Endothelial cell of umbilical vein (primary cell): ENCODE measurements around the gene SH3PXD2A. TPM values are rescaled to one million over a fixed set of nuclear protein-coding genes. Genes with fewer than 3 reads are reported as not detected.
A peak's percentile ranks its signal among the peaks of the same experiment; 100 is the strongest.

Experiments
- BruUV-seq: library from RNA; stranded (reverse); fragments of 400-500 nt; replicated peaks from 2 replicates; lab custom pipeline; 2021; lab: Mats Ljungman, UMichigan
- CTCF ChIA-PET: fragments of 300-600, 350-600 bp; sonication (Branson Sonifier 250); formaldehyde crosslinking; loops from one replicate; lab custom pipeline; 2021; ENCODE audit warnings: antibody characterized with exemption, inconsistent platforms; lab: Charles Lee
- POLR2A ChIA-PET: fragments of 300-600, 350-600 bp; sonication (Branson Sonifier 250); formaldehyde crosslinking; loops from one replicate; lab custom pipeline; 2021; ENCODE audit warnings: antibody characterized with exemption, inconsistent platforms; lab: Charles Lee
- DNase-seq: peaks from one replicate; pipeline ENCODE4 v3.0.0-alpha.2; 2011; ENCODE audit warnings: low read depth, low spot score
- FAIRE-seq: peaks from 2 replicates; lab custom pipeline; 2011; peaks lifted over from hg19 to GRCh38; lab: Jason Lieb, UNC
- H2AFZ ChIP-seq: 2 replicates; pipeline ENCODE4 v1.6.0; 2012; ENCODE audit warnings: low read depth, low read length, control low read depth, inconsistent platforms
- H3K27ac ChIP-seq: 2 replicates; pipeline ENCODE4 v1.5.1; 2011; ENCODE audit warnings: low read depth, mild to moderate bottlenecking, control low read depth, low read length, moderate library complexity; ENCODE audit not compliant: insufficient read depth
- H3K27me3 ChIP-seq, 2 experiments: 2 replicates each; pipeline versions ENCODE4 v1.6.0 to v1.6.1; 2011; ENCODE audit warnings: low read length in 2 of 2, mixed read lengths in 1 of 2; ENCODE audit not compliant: control insufficient read depth in 2 of 2, insufficient read depth in 2 of 2
- H3K36me3 ChIP-seq, 2 experiments: 2 replicates in 1 of 2; 3 replicates in 1 of 2; pipeline ENCODE4 v1.5.1; 2011; ENCODE audit warnings: low read length in 2 of 2, mild to moderate bottlenecking in 1 of 2, moderate library complexity in 1 of 2; ENCODE audit not compliant: control insufficient read depth in 2 of 2, insufficient read depth in 2 of 2; ENCODE audit errors: extremely low read depth in 1 of 2
- H3K4me1 ChIP-seq: 3 replicates; pipeline ENCODE4 v1.5.1; 2011; ENCODE audit warnings: mild to moderate bottlenecking, low read length; ENCODE audit not compliant: control insufficient read depth, insufficient read depth; ENCODE audit errors: extremely low read depth
- H3K4me2 ChIP-seq: 2 replicates; pipeline ENCODE4 v1.6.1; 2011; ENCODE audit warnings: low read length, control low read depth, mixed read lengths; ENCODE audit not compliant: insufficient read depth
- H3K4me3 ChIP-seq, 3 experiments: fragments of 200-600 bp in 1 of 3; sonication (generic), shearing (Covaris generic) in 1 of 3; replicated peaks in 1 of 3; 2 replicates each; pipeline ENCODE4 v1.5.1; 2011 to 2016; ENCODE audit warnings: control low read depth in 3 of 3, low read length in 3 of 3, mild to moderate bottlenecking in 2 of 3, inconsistent platforms in 1 of 3, low read depth in 1 of 3, moderate library complexity in 1 of 3; ENCODE audit not compliant: insufficient read depth in 1 of 3
- H3K79me2 ChIP-seq: 2 replicates; pipeline ENCODE4 v1.6.0; 2012; ENCODE audit warnings: low read length, inconsistent platforms; ENCODE audit not compliant: control insufficient read depth, insufficient read depth
- H3K9ac ChIP-seq: replicated peaks from 2 replicates; pipeline ENCODE3; 2011; ENCODE audit warnings: low read length, control low read depth; ENCODE audit not compliant: insufficient read depth; ENCODE audit errors: extremely low read depth
- H3K9me1 ChIP-seq: replicated peaks from 3 replicates; pipeline ENCODE4 v1.6.0; 2011; ENCODE audit warnings: mild to moderate bottlenecking, low read length; ENCODE audit not compliant: control insufficient read depth, insufficient read depth; ENCODE audit errors: extremely low read depth
- H3K9me3 ChIP-seq: replicated peaks from 2 replicates; pipeline ENCODE4 v1.5.1; 2012; ENCODE audit warnings: low read length, inconsistent platforms; ENCODE audit not compliant: control insufficient read depth, insufficient read depth
- H4K20me1 ChIP-seq: replicated peaks from 2 replicates; pipeline ENCODE3; 2011; ENCODE audit warnings: mild to moderate bottlenecking, low read length; ENCODE audit not compliant: control insufficient read depth, insufficient read depth; ENCODE audit errors: extremely low read depth
- CTCF ChIP-seq, 2 donors: IDR thresholded peaks; 1 replicate in 1 of 2; 2 replicates in 1 of 2; pipeline ENCODE4 v1.5.1; 2011; ENCODE audit warnings: low read length in 2 of 2, mild to moderate bottlenecking in 2 of 2, moderate library complexity in 2 of 2, control low read depth in 1 of 2, inconsistent platforms in 1 of 2, low read depth in 1 of 2; ENCODE audit not compliant: insufficient read depth in 1 of 2; ENCODE audit errors: extremely low read depth in 1 of 2
- EZH2 ChIP-seq: IDR thresholded peaks from 2 replicates; pipeline ENCODE4 v1.6.1; 2012; ENCODE audit warnings: borderline replicate concordance, low read depth, mild to moderate bottlenecking, moderate library complexity, low read length, inconsistent platforms; ENCODE audit not compliant: severe bottlenecking
- FOS ChIP-seq: IDR thresholded peaks from 2 replicates; pipeline ENCODE4 v1.6.1; 2011; ENCODE audit warnings: mild to moderate bottlenecking, low read length, moderate library complexity, borderline replicate concordance; ENCODE audit not compliant: insufficient read depth
- GATA2 ChIP-seq: IDR thresholded peaks from 2 replicates; pipeline ENCODE4 v1.7.0; 2011; ENCODE audit warnings: low read depth, mild to moderate bottlenecking, moderate library complexity, mixed read lengths, low read length; ENCODE audit not compliant: insufficient read length, insufficient read depth
- JUN ChIP-seq: IDR thresholded peaks from 2 replicates; pipeline ENCODE4 v1.6.1; 2011; ENCODE audit warnings: borderline replicate concordance, low read depth; ENCODE audit not compliant: insufficient read length, insufficient read depth
- MAX ChIP-seq: IDR thresholded peaks from 2 replicates; pipeline ENCODE4 v1.6.1; 2011; ENCODE audit not compliant: insufficient read depth, insufficient read length
- MYC ChIP-seq: IDR thresholded peaks from one replicate; pipeline ENCODE4 v1.6.1; 2011; ENCODE audit warnings: mild to moderate bottlenecking, low read depth, low read length
- POLR2A ChIP-seq: IDR thresholded peaks from 2 replicates; pipeline ENCODE4 v1.6.1; 2012; ENCODE audit warnings: low read depth, mild to moderate bottlenecking, control low read depth, low read length
- POLR2AphosphoS5 ChIP-seq: IDR thresholded peaks from 2 replicates; pipeline ENCODE4 v1.6.1; 2012; ENCODE audit warnings: low read depth, mild to moderate bottlenecking, control low read depth, low read length, moderate library complexity; ENCODE audit not compliant: insufficient read depth
- dilution Hi-C: fragments of 300-500 bp; cut with MboI; formaldehyde crosslinking; loops from one replicate; pipeline ENCODE4 v1.15.0; 2019; ENCODE audit warnings: low sequenced_read_pairs; ENCODE audit not compliant: extremely low pct_ligation_motif_present
- intact Hi-C: fragments of 100-400 bp; cut with micrococcal nuclease; formaldehyde crosslinking; loops from one replicate; pipeline ENCODE4 v1.10.0; 2022
- polyA plus RNA-seq, 4 experiments: library from polyadenylated mRNA; depleted of rRNA in 3 of 4; stranded (reverse) in 3 of 4; unstranded in 1 of 4; fragments of >200 nt; gene quantifications; 2 replicates each; pipeline versions ENCODE4 v1.2.1 to v1.2.3, GENCODE V29; 2011 to 2012; ENCODE audit warnings: missing spikeins in 1 of 4
- total RNA-seq: library from RNA; stranded (reverse); gene quantifications from 2 replicates; pipeline ENCODE4 v1.2.3, GENCODE V29; 2021

SH3PXD2A gene
- total and polyA plus RNA-seq, 2 donors (not counting 3 experiments of a cell fraction or from before 2014, with no cell fraction given), result 1.4 to 5.1 TPM

GRCh38 chr10:103659674-103660363 lies 195.6 kb downstream of the SH3PXD2A start:
- Histone ChIP-seq H2AFZ (peak overlapping the region; percentile 34), H4K20me1 (no peaks in the 10 kb centered on the region), H3K79me2 (no peaks in the 10 kb centered on the region), H3K9me1 (no peaks in the 10 kb centered on the region), H3K4me2 (peak overlapping the region; percentile 43), H3K27me3 (no peaks in the 10 kb centered on the region), H3K27ac (no peak overlapping the region), H3K4me1 (no peaks in the 10 kb centered on the region), H3K36me3 (no peaks in the 10 kb centered on the region), H3K9ac (peak overlapping the region; percentile 17), H3K9me3 (no peaks in the 10 kb centered on the region), H3K4me3 (peak overlapping the region in 2 of 3 experiments; percentile 10 to 28)
- no TSS peak for BruUV-seq
- DNase-seq (peak; percentile 52), FAIRE-seq (peak; percentile 37)
- intact Hi-C loops, result no loop called here
- POLR2A ChIA-PET, result no interaction called here
- peak in 1 of 2 donors; percentile 5 for TF ChIP-seq CTCF (IDR thresholded peaks at IDR 0.05; ENCODE audit: extremely low read depth in 1 of 2, insufficient read depth in 1 of 2, low read depth in 1 of 2, low read length in 2 of 2)
- no peak for TF ChIP-seq MAX
- dilution Hi-C loops, result no loop called here
- CTCF ChIA-PET, result interaction anchor here (1.0 to 1.4 kb wide), 2 partner anchors 26 to 67 kb away, joined by 5 to 6 read pairs; no protein-coding TSS in a partner anchor

GRCh38 chr10:103658049-103658577 lies 197.3 kb downstream of the SH3PXD2A start:
- dilution Hi-C loops (no loop called here), intact Hi-C loops (no loop called here)
- no peak for DNase-seq
- no peak overlapping the region for H3K4me2 ChIP-seq
- BruUV-seq, result no TSS peak
- H3K36me3 ChIP-seq, result no peaks in the 10 kb centered on the region
- no peaks in the 10 kb centered on the region for H4K20me1 ChIP-seq
- H3K79me2 ChIP-seq, result no peaks in the 10 kb centered on the region
- no peaks in the 10 kb centered on the region for H3K4me1 ChIP-seq
- H3K27me3 ChIP-seq, result no peaks in the 10 kb centered on the region
- no peaks in the 10 kb centered on the region for H3K9me1 ChIP-seq
- no peak for FAIRE-seq
- H3K27ac ChIP-seq, result no peak overlapping the region
- H3K9me3 ChIP-seq, result no peaks in the 10 kb centered on the region
- ChIA-PET POLR2A (no interaction called here), CTCF (interaction anchor here (1.0 kb wide), 1 partner anchor 29 kb away, joined by 4 read pairs; no protein-coding TSS in a partner anchor)
- no peak overlapping the region for H3K9ac ChIP-seq
- TF ChIP-seq JUN (no peak), POLR2A (no peak), MAX (no peak), EZH2 (no peak), MYC (no peak), CTCF (IDR thresholded peaks at IDR 0.05; ENCODE audit: extremely low read depth in 1 of 2, insufficient read depth in 1 of 2, low read depth in 1 of 2, low read length in 2 of 2) (no peak), POLR2AphosphoS5 (no peak), GATA2 (no peak), FOS (no peak)
- H3K4me3 ChIP-seq, result no peak overlapping the region
- no peak overlapping the region for H2AFZ ChIP-seq
